SH-SY5Y (cell line): ENCODE measurements around the gene ALDH1A3.

Experiments
- GATA2 ChIP-seq: IDR thresholded peaks from 2 replicates; pipeline ENCODE4 v1.6.1; 2011; ENCODE audit warnings: mild to moderate bottlenecking, low read depth, low read length
- GATA3 ChIP-seq: IDR thresholded peaks from 2 replicates; pipeline ENCODE4 v1.6.1; 2011; ENCODE audit warnings: low read depth, mild to moderate bottlenecking, low read length, moderate library complexity

- peak; percentile 76 for TF ChIP-seq GATA3
- TF ChIP-seq GATA2, result peak; percentile 93
Observed at GRCh38 chr15:100842756-100843730, 36.6 kb upstream of the ALDH1A3 start.
